ENCODE measurements around the gene ZNF771. TPM values are rescaled to one million over a fixed set of nuclear protein-coding genes. Genes with fewer than 3 reads are reported as not detected.

Gene ZNF771
- polyA plus RNA-seq, 1 donor: 6.1 TPM

- DNase-seq (ENCODE audit: low read depth): no peak
These were observed 8.6 kb upstream of the ZNF771 start for GRCh38 chr16:30398661-30399434.

GRCh38 chr16:30399435-30400186 lies 7.8 kb upstream of the ZNF771 start:
- DNase-seq (ENCODE audit: low read depth): no peak

- DNase-seq (ENCODE audit: low read depth): no peak
These were observed 5.5 kb upstream of the ZNF771 start for GRCh38 chr16:30401768-30402425.

- DNase-seq (ENCODE audit: low read depth): no peak
These were observed 658 bp upstream of the ZNF771 start for GRCh38 chr16:30406795-30407101.

GRCh38 chr16:30407804-30408534 lies 563 bp downstream of the ZNF771 start:
- DNase-seq (ENCODE audit: low read depth): no peak

GRCh38 chr16:30409125-30410060 lies 2.0 kb downstream of the ZNF771 start:
- DNase-seq (ENCODE audit: low read depth): peak; percentile 56

- no peak for DNase-seq (ENCODE audit: low read depth)
These were observed 5.9 kb downstream of the ZNF771 start for GRCh38 chr16:30413112-30413806.

GRCh38 chr16:30414159-30414558 lies 6.8 kb downstream of the ZNF771 start:
- no peak for DNase-seq (ENCODE audit: low read depth)

- DNase-seq (ENCODE audit: low read depth): no peak
These were observed 8.7 kb downstream of the ZNF771 start for GRCh38 chr16:30416047-30416603.

- DNase-seq (ENCODE audit: low read depth): no peak
These were observed 9.5 kb downstream of the ZNF771 start for GRCh38 chr16:30416624-30417528.

GRCh38 chr16:30417529-30418349 lies 10.3 kb downstream of the ZNF771 start:
- DNase-seq (ENCODE audit: low read depth): peak; percentile 67

GRCh38 chr16:30418350-30419181 lies 11.2 kb downstream of the ZNF771 start:
- DNase-seq (ENCODE audit: low read depth): no peak

- DNase-seq (ENCODE audit: low read depth): no peak
These were observed 13.6 kb downstream of the ZNF771 start for GRCh38 chr16:30421010-30421409.

- no peak for DNase-seq (ENCODE audit: low read depth)
These were observed 20.6 kb downstream of the ZNF771 start for GRCh38 chr16:30428055-30428454.

GRCh38 chr16:30429418-30429677 lies 21.9 kb downstream of the ZNF771 start:
- DNase-seq (ENCODE audit: low read depth): no peak

- peak; percentile 98 for DNase-seq (ENCODE audit: low read depth)
These were observed 22.4 kb downstream of the ZNF771 start, which contains the start of gene DCTPP1 for GRCh38 chr16:30429678-30430427. Gene DCTPP1, minus strand, starts transcription at chr16:30430030. Its CDS starts 50 bp downstream, at chr16:30429980.
